HTR-8/SVneo (cell line): ENCODE measurements around the gene VAX1.

Source experiments
- DNase-seq: peaks from one replicate; pipeline ENCODE4 v3.0.0; 2011; ENCODE audit warnings: low spot score, mixed read lengths; ENCODE audit not compliant: insufficient read length
- FAIRE-seq: peaks from 2 replicates; lab custom pipeline; 2011; peaks lifted over from hg19 to GRCh38; lab: Jason Lieb, UNC

Gene VAX1

DNA sequence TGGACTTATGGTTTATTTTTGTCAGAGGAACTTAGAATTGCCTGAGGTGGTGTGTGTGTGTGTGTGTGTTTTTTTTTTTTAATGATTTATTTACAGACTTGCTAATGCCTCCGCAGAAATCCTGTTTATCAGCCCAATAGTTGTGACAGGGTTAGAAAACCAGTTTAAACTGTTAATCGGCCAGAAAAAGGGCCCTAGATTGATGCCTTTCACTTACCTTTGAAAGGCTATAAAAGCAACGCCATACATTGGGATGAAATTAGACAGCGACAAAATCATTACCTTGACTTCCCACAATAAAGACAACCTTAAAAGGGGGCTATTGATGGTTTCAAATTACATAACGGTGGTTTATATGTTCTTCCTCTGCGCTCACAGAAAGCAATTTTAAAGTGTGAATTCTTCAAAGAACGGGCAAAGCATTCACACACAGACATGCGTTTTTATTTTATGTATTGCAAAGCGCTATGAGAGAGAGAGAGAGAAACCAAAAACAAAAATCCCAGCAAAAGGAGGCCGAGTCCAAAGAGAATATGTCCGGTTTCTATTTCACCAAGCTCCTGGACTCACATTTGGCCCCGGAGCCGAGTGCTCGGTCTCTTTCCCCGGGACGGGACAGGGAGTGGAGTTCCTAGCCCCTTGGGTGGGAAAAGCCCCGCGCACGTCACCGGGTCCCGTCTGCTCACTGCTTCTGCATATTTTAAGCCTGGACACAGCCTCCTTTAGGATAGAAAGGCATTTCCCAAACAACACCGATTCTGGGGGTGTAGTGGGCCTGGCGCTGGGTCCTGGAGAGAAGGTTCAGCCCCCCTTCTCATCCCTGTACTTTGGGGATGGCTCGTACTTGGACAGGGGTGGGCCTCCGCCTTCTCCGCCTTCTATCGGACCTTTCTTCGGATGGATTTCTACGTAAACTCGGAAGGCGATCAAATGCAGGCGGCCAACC lies 26.8 kb upstream of the VAX1 start:
- DNase-seq (no peak), FAIRE-seq (no peak)

DNA sequence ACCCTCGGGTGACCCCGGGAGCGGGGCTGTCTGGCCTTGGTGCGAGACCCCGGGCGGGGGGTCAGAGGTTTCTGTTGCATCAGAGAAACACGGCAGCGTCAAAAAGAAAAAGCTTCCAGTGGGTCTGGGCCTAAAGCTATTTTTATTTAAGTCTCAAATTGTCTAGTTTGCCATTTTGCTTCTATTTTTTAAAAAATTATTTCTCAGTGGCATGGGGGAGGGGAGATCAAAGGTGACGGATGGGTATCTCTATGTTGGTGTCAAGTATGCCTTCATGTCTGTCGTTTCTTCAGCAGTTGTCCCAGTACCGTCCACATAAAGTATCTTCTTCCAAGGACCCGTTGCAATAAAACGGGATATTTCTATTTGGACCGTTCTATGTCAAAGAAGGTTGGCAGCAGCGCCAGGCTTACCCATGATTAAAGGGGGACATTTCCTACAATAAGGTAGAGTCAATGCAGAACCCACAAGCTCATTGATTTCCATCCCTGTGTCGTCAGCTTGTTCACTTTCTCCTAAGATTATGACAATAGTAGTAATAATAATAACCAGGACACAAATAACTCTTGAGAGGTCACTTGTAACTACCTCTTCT lies 26.0 kb upstream of the VAX1 start:
- FAIRE-seq, result no peak
- no peak for DNase-seq

DNA sequence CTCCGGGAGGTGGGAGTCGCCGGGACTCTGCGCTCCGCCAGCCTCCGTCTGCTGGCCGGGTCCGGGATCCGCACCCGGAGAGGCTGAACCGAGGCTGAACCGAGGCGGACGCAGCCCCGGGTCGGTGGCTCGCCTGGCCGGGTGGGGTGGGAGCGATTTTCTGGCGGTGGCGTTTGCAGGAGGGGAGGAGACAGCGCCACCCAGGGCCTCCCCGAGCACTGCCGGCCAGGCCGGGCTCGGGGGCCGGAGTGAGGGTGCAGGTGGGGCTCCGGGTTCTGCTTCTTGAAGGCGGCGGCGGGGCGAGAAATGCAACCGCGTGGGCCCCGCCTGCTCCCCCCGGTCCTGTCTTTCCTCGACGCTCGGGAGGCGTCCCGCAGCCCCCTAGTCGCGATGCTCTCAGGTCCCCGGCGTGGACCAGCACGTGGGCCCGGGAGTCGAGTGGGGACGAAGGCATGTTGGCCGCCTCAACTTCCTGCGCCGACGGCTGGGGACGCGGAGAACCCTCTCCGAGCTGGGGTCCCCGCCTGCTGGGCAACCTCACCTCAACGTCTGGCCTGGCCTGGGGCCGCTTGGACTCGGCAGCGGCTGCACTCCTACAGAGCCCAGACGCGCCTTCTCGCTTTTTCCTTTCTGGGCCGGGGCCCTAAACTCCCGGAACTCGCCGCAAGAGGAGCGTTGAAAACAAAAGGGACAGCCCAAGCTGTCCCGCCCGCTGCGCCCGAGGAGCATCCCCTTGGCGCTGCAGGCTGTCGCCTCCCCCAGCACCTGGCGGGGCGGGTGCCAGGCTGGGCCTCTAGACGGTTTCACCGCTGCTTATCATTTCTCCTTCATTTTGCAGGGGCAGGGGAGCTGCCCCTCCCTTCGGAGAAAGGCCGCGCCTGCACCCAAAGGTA lies 25.2 kb upstream of the VAX1 start:
- DNase-seq (no peak), FAIRE-seq (no peak)

DNA sequence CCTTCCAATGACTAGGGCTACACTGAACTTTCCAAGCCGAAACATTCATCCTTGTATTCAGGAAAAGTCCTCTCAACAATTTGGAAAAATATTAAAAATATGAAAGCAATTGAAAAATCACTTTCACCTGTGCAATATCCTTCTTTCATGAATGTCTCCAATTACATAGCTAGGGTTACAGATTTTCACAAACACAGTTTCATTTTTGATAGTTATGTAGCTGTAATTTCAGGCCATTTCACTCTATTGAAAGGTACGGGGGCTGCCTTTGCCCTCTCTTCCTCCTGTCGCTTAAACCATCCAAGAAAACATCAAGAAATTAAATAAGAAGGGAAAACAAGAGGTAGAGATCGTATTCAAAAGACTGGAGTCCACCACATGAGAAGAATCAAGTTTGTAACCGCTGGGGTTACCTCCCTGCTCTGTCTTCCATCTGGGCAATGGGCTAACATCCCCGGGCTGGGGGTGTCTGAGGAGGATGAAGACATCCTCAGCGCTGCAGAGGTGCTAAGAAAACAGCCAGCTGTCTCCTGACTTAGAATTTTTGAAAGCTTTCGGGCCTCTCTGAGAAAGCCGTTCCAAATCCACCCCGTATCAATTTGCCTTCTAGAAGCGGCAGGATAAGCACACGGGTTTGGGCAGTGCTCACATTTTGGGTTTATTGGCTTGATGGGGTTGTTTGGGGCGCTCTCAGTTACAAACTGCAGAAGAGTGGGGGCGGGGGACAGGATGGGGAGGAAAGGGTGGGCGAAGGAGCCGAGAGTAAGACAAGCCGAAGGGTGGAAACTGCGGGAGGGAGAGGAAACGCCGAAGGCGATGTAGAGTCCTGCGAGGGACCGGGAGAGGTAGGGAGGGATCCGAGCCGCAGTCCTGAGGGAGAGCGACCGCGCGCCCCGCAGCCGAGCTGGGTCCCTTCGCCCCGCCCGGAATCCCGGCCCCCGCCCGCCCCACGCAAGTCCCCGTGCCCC lies 24.3 kb upstream of the VAX1 start:
- DNase-seq (no peak), FAIRE-seq (no peak)

DNA sequence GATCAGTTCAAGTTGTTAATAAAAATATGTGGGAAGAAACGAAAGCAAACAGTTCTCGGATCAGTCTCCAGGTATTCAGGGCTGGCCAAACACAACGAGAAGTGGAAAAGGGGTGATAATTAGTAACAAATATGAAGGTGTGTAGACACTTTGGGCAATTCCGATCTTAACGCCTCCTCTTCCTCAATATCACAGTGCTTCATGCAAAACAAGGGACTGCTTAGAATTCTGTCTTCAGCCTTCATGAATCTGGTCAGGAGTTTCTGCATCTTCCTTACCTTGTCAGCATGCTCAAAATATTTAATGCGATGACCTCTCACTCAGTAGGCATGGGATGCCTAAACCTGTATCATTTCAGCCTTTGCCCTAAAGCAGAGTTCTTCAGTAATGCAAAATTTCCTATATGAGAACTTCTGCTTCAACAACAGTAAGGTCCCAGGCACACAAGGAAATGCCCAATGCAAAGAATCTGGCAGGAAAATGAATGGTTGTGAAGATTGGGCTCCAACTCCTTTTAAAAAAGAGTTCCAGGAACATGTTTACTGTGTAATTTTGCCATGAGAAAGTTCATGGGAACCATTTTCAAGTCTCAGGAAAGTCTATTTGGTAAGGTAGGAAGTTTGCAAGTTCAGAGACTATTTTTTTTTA lies 23.4 kb upstream of the VAX1 start:
- no peak for DNase-seq
- FAIRE-seq, result no peak

DNA sequence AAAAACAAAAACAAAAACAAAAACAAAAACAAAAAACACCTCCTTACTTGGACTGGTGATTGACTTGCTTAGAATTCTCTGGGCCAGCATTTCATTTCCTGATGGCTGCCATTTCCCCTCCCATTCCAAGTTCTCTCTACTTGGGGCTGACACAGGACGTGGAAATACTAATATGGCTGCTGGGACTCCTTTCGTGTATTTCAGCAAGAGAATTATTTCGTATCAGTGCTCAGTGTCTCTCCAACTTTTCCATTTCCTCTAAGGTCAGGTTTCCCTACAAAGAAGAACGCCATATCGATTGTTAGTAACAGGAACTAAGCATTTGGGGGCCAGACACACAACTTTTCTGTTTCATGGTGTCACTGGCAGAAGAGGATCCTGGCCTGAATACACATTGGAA lies 22.5 kb upstream of the VAX1 start:
- no peak for DNase-seq
- FAIRE-seq, result no peak

DNA sequence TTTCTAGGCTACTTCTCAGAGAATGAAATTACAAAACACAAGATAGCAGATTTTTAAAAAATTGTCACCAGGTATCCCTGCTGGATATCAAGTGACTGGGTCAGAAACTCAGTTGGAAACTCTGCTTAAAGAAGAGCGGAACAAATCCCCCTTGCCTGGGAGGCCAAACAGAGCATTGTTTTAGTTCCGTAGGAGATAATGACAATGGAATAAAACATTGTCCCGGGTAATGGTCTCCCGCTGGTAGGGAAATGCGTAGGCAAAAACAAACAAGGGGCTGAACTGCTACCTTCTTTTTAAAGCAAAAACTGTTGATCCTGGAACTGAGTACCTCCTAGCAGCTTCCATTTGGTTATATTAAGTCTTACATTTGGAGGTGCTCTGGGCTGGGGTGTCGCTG lies 21.3 kb upstream of the VAX1 start:
- no peak for FAIRE-seq
- DNase-seq, result no peak

DNA sequence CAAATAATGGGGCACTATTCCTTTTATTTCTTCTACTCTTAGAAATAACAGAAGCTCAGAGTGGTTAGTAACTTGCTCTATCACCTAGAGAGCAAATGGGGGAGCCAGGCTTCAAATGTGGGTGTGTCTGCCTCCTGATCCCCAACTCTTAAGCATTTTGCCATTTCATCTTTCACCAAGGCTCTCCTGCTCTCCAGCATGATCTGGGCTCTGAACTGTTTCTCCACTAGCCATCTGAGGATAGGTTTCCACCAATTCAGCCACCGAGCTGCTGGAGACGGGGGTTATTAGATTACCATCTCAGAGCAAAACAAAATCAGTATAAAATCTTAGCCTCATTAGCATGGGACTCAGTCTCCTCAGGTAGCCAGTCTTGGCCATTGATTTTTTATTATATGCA lies 20.2 kb upstream of the VAX1 start:
- FAIRE-seq (no peak), DNase-seq (no peak)

DNA sequence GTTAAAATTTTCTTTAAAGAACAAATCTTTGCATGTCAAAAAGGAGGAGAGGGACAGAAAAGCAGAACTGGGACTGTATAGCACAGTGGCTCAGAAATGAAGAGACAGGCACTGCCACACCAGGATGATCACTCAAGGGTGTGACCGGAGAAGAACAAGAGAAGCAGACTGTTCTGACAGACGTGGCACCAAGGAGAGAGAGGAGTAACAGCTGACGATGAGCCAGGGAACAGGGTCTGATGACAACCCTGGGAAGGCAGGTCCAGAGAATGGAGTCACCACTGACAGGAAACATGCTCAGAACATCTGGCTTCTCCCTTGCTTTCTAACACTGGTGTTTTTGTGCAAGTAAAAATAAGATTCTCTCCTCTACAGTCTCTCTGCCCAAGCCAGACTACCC lies 14.6 kb upstream of the VAX1 start:
- no peak for FAIRE-seq
- no peak for DNase-seq

DNA sequence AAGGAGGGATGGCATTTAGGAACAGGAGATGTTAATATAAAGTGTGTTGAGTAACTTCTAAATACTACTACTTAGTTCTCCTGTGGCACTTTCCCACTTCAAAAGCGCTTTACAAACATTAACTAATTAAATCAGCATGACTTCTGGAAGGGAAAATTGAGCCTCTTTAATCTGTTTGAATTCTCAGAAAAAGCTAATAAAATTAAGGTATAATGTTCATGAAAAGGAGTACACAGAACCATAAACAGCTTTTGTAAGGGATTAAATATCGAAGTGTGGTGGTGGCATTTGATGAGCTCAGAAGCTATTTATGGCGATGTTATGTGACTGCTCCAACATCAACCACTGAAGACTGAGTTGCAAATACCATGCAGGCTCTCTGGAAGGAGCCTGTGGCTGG lies 10.2 kb upstream of the VAX1 start:
- no peak for DNase-seq
- FAIRE-seq, result no peak

DNA sequence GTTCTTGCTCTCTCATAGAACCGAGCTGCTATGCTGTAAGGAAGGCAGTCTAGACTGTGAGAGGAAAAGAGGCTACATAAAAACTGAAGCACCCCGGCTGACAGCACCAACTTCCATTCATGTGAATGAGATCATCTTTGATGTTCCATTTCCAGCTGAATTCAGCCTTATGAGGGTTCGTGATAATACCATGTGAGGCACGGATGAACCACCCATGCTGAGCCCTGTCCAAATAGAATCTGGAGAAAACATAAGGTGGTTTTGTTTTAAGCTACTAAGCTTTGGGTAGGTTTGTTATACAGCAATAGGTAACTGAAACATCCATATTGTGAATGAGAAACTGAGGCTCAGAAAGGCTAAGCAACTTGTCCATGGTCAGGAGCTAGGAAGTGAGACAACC lies 6.9 kb upstream of the VAX1 start:
- DNase-seq (no peak), FAIRE-seq (no peak)

DNA sequence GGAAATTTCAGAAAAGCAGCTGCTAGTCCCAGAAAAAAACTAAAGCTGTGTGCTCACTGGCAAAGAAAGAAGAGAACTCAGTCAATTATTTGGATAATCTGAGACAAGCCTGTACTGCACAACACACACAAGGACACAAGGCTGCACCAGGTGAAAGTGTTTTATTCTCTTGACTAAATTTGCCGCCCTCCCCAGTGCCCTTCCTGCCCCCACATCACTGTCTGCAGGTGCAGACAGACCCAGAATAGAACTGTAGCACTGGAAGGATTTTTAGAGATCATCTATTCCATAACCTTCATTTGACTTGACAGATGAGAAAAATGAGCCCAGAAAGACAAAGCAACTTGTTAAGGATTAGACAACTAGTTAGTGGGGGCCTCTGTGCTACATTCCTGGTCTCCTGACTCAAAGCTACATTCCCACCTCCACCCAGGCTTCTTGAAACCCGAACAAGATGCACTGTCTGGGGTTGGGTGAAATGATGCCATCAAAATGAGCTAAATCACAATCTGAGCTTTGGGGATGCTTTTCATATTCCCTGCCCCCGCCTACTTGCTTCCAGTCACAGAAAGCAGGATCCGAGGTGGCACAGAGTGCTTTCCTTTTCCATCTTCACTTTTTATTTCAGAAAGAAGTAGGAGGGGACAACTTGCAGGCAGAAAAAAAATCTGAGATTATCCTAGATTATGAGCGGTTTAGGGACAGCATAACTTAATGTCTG lies 5.2 kb upstream of the VAX1 start:
- FAIRE-seq (no peak), DNase-seq (no peak)

DNA sequence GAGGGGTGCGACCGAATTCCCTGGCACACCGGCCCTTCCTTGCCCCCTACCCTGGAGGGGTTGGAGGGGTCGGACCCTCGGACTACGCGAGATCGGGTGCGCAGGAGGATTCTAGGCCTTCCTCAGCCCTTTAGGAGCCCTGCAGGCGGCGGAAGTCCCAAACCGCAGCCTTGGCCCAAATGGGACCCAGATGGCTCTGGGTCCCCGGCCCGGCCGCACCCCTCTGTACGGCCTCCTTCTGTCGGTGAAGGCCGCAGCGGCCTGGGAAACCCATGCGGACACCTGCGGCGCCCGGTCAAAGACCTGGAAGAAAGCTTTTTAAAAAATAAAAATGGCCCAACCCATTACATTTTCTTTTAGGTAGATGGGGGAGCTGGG lies 2.4 kb upstream of the VAX1 start:
- DNase-seq, result no peak
- no peak for FAIRE-seq

DNA sequence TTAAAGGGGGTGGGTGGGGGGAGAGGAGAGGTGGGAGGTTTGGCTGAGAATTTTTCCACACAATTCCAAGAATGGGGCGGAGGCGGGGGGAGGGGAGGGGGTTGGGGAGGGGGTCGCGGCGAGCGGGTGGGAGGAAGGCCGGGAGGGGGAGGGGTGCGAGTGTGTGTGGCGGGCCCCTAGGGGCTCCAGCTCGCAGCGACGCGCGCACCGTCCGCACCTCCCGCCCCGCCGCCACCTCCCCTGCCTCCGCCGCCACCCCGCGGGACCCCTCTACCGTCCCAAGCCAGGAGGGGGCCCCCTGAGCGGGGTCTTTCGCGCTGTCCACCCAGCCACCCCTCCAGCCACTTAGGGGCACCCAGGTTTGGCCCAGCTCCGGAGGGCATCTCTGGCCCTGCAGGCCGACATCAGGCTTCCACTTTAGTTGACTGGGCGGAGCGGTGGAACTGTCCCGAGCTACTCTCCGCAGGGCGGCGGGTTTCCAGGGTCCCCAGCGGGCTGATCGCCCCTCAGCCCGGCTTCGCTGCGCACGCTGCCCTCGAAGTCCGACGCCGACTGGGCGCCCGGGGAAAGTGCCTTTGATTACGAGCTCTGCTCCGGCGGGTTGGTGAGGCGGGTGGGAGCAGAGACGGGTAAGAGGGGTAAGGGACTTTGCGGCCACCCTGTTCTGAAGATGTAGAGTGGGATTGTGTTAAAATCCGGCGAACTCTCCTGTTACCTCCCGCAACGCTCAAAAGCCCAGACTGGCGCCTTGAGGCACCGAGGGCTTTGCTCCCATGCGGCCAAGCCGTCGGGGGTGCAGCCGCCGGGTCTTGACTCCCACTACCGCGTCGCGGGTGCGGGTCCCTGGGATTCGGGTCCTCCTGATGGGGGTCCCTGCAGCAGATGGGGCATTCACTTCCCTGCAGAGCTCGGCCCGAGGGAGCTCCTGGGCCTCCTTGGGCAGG lies 1.8 kb upstream of the VAX1 start:
- no peak for DNase-seq
- no peak for FAIRE-seq

DNA sequence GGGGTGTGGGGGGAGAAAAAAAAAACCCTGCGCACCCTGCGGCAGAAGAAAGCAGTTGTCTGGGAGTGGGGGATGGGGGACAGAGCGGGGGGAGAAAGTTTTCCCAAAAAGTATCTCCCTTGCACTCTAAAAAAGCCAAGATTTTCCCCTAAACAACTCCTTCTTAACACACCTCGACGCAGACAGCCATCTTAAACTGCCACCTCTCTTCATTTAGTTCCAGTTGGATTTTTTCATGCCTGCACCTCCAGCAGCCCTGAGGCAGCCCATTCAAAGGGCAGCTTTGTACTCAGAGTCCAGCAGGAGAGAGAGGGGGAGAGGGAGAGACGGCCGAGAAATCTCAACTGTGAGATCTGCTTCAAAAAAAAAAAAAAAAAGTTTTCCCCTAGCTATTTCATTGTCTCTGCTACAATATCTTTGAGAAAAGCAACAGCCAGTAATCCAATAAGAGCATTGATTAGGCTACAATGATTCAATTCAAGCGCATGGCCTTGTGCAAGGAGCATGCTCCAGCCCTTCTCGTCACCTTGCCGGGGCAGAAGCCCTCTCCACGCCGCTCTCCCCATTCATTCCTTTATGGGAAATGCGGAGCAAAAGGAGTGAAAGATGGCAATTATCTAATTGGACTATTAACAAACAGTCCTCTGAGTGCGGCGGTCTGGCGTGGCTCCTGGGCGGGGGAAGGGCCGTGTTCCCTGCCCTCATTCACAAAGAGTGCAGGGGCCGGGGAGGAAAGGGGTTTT lies 939 bp upstream of the VAX1 start:
- DNase-seq, result no peak
- no peak for FAIRE-seq

DNA sequence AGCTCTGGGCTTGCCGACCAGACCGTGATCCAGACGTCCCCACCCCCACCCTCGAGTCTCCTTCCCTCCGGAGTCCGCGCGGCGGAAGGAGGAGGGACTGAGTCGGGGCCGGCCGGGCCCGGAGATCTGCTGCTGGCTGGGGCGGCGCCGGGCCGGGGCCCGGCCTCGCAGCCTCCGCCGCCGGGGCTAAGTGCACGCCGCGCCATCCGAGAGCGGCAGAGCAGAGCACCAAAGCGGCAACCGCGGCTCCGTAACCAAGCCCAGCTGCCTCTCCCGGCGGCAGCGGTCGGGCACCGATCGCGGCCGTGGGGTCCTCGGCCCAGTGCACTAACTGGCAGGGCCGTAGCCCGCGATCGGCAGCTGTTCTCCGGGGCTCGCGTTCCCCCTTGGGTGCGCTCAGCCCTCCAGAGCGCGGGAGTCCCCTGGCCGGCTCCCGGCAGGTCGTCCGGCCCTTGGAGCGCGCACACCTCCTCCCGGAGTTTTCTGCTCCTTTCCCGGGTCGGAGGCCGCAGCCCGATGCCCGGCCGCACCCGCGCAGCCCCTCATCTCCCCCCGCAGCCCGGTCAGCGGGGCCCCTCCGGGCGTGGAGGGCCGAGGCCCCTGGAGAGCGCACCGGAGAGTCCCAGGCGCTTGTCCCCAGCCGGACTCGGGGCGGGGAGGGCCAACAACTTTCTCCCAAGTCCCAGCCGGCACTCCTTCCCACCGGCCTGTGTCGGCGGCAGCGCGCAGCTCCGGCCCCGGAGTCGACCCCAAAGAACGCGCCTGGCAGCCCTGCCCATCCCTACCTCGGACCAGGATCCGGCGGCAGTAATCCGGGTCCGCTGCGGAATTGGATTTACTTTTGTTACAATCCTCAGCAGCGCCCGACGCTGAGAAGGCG lies 799 bp downstream of the VAX1 start:
- FAIRE-seq (no peak), DNase-seq (peak; percentile 25)
